Mesenchymal stem cell (in vitro differentiated cells and primary cell): Measurements from ENCODE around the gene DAP.

ENCODE experiments used
- DNase-seq: peaks from one replicate; pipeline ENCODE4 v3.0.0-alpha.2; 2013
- H2AFZ ChIP-seq: one replicate; pipeline ENCODE4 v1.6.1; 2013; ENCODE audit warnings: low read depth, mild to moderate bottlenecking, control low read depth, inconsistent platforms, low read length, moderate library complexity
- H2AK5ac ChIP-seq: 2 replicates; pipeline ENCODE4 v1.6.1; 2013; ENCODE audit warnings: low read length, moderate library complexity, mild to moderate bottlenecking, inconsistent platforms; ENCODE audit not compliant: severe bottlenecking
- H2BK120ac ChIP-seq: one replicate; pipeline ENCODE4 v1.6.1; 2013; ENCODE audit warnings: low read depth, mild to moderate bottlenecking, inconsistent platforms, low read length, moderate library complexity
- H2BK12ac ChIP-seq, 2 experiments: one replicate each; pipeline ENCODE4 v1.6.1; 2013; ENCODE audit warnings: inconsistent platforms in 2 of 2, low read length in 2 of 2, mild to moderate bottlenecking in 2 of 2, moderate library complexity in 2 of 2, control low read depth in 1 of 2
- H2BK15ac ChIP-seq: one replicate; pipeline ENCODE4 v1.6.1; 2013; ENCODE audit warnings: mild to moderate bottlenecking, low read depth, inconsistent platforms; ENCODE audit not compliant: poor library complexity, severe bottlenecking
- H2BK5ac ChIP-seq: 2 replicates; pipeline ENCODE4 v1.6.1; 2013; ENCODE audit warnings: low read depth, mild to moderate bottlenecking, low read length, control low read depth, inconsistent platforms; ENCODE audit not compliant: poor library complexity, severe bottlenecking
- H3K14ac ChIP-seq, 2 experiments: one replicate each; pipeline ENCODE4 v1.6.1; 2013; ENCODE audit warnings: inconsistent platforms in 2 of 2, low read length in 2 of 2, control low read depth in 1 of 2, mild to moderate bottlenecking in 1 of 2, moderate library complexity in 1 of 2
- H3K18ac ChIP-seq, 2 experiments: one replicate each; pipeline ENCODE4 v1.6.1; 2013; ENCODE audit warnings: inconsistent platforms in 2 of 2, low read length in 2 of 2, control low read depth in 1 of 2, low read depth in 1 of 2, mild to moderate bottlenecking in 1 of 2
- H3K23ac ChIP-seq, 2 experiments: one replicate each; pipeline ENCODE4 v1.6.1; 2013; ENCODE audit warnings: inconsistent platforms in 2 of 2, low read length in 2 of 2, mild to moderate bottlenecking in 2 of 2, moderate library complexity in 2 of 2, control low read depth in 1 of 2
- H3K27ac ChIP-seq: 2 replicates; pipeline ENCODE4 v1.5.1; 2013; ENCODE audit warnings: mild to moderate bottlenecking, moderate library complexity, low read length, control low read depth, inconsistent platforms; ENCODE audit not compliant: poor library complexity, severe bottlenecking
- H3K27me3 ChIP-seq, 2 experiments: 2 replicates each; pipeline versions ENCODE4 v1.6.1 to v1.7.0; 2013; ENCODE audit warnings: low read length in 2 of 2, mild to moderate bottlenecking in 2 of 2, moderate library complexity in 2 of 2, control low read depth in 1 of 2, inconsistent platforms in 1 of 2; ENCODE audit not compliant: control insufficient read depth in 1 of 2, insufficient read depth in 1 of 2
- H3K36me3 ChIP-seq, 2 experiments: 2 replicates each; pipeline versions ENCODE4 v1.6.1 to v1.7.0; 2013; ENCODE audit warnings: low read length in 2 of 2, control low read depth in 1 of 2, inconsistent platforms in 1 of 2, low read depth in 1 of 2, mild to moderate bottlenecking in 1 of 2; ENCODE audit not compliant: insufficient read depth in 2 of 2, control insufficient read depth in 1 of 2
- H3K4ac ChIP-seq, 2 experiments: one replicate each; pipeline ENCODE4 v1.6.1; 2013; ENCODE audit warnings: inconsistent platforms in 2 of 2, low read length in 2 of 2, mild to moderate bottlenecking in 2 of 2, moderate library complexity in 2 of 2, control low read depth in 1 of 2, low read depth in 1 of 2
- H3K4me1 ChIP-seq: 2 replicates; pipeline ENCODE4 v1.6.1; 2013; ENCODE audit warnings: low read depth, low read length, control low read depth; ENCODE audit not compliant: control insufficient read depth, insufficient read depth
- H3K4me2 ChIP-seq: 2 replicates; pipeline ENCODE4 v1.6.1; 2013; ENCODE audit warnings: low read length, mild to moderate bottlenecking, inconsistent platforms; ENCODE audit not compliant: poor library complexity, severe bottlenecking
- H3K4me3 ChIP-seq, 2 experiments: 2 replicates each; pipeline versions ENCODE4 v1.5.1 to v1.7.0; 2013; ENCODE audit warnings: low read length in 2 of 2, mild to moderate bottlenecking in 2 of 2, control low read depth in 1 of 2, low read depth in 1 of 2; ENCODE audit not compliant: insufficient read depth in 1 of 2
- H3K79me1 ChIP-seq: replicated peaks from 2 replicates; pipeline ENCODE4 v1.6.1; 2013; ENCODE audit warnings: mild to moderate bottlenecking, control low read depth, low read length, inconsistent platforms; ENCODE audit not compliant: poor library complexity, severe bottlenecking
- H3K9ac ChIP-seq: 2 replicates; pipeline ENCODE4 v1.7.0; 2013; ENCODE audit warnings: mild to moderate bottlenecking, low read length, moderate library complexity
- H3K9me3 ChIP-seq: 2 replicates; pipeline ENCODE4 v1.7.0; 2013; ENCODE audit warnings: mild to moderate bottlenecking, low read length; ENCODE audit not compliant: control insufficient read depth
- H4K8ac ChIP-seq: one replicate; pipeline ENCODE4 v1.6.1; 2013; ENCODE audit warnings: inconsistent platforms, mild to moderate bottlenecking, low read length, moderate library complexity
- H4K91ac ChIP-seq: one replicate; pipeline ENCODE4 v1.6.1; 2013; ENCODE audit warnings: mild to moderate bottlenecking, low read length, inconsistent platforms
- WGBS: methylation state at CpG from one replicate; pipeline ENCODE4 v1.1.7; 2013; ENCODE audit warnings: mixed read lengths; 5-methylcytosine and 5-hydroxymethylcytosine counted together

Gene DAP

DNA sequence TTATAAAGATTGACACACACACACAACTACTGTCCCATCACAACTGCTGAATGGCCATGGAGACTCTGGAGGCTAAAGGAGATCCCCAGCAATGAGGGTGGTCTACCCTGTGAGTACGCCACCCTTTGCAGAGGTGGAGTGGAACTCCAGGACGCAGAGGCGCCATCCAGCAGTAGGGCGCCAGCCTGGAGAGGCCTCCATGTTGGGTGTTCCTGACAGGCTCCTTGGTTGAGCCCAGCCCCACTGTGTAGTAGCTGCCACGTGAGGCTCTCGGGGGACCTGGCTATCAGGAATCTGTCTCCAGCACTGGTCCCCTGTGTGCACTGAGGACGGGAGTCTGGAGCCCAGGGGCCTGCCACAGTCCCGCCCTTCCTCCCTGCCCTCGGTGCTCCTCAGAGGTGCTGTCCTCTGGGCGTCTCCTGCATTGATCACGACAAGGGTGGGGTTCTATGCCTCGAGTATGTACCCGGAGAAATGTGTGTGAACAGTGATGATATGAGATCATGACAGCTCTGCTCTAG is 72.3 kb downstream of the DAP start:
- no peak overlapping the region for H3K4me2 ChIP-seq
- H3K79me1 ChIP-seq = peaks cover 17% of the 10 kb centered on the region
- H3K4ac ChIP-seq = no peak overlapping the region
- no peak overlapping the region for H4K91ac ChIP-seq
- H2BK5ac ChIP-seq = peak overlapping the region; percentile 20
- no peak overlapping the region for H2BK120ac ChIP-seq
- H3K4me1 ChIP-seq = peaks cover 21% of the 10 kb centered on the region
- peak overlapping the region; percentile 99 for H3K27ac ChIP-seq
- H3K18ac ChIP-seq = no peak overlapping the region
- no peak overlapping the region for H3K14ac ChIP-seq
- no peak overlapping the region for H3K9ac ChIP-seq
- H3K27me3 ChIP-seq = no peaks in the 10 kb centered on the region
- no peak overlapping the region for H2BK15ac ChIP-seq
- H4K8ac ChIP-seq = no peak overlapping the region
- 96% methylated on average over 13 of the region's 13 CpGs for WGBS
- peaks cover 14 to 20% of the 10 kb centered on the region in 2 experiments for H3K36me3 ChIP-seq
- H3K9me3 ChIP-seq = peaks cover 5% of the 10 kb centered on the region
- no peak overlapping the region for H3K4me3 ChIP-seq
- DNase-seq = no peak
- H3K23ac ChIP-seq = no peak overlapping the region
- no peak overlapping the region for H2AFZ ChIP-seq
- H2BK12ac ChIP-seq = no peak overlapping the region
- H2AK5ac ChIP-seq = peak overlapping the region; percentile 74

DNA sequence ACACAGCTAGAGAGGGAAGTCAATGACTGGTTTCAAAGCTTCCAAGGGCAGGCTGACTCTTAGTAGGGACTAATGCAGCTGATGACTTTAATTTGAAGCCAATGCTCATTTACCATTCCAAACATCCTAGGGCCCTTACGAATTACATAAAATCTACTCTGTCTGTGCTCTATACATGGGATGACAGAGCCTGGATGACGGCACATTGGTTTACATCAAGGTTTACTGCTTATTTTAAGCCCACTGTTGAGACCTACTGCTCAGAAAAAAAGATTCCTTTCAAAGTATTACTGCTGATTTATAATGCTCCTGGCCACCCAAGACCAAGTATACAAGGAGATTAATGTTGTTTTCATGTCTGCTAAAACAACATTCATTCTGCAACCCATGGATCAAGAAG is 74.1 kb downstream of the DAP start:
- Histone ChIP-seq H4K91ac (no peak overlapping the region), H3K14ac (no peak overlapping the region), H3K27ac (no peak overlapping the region), H2AK5ac (no peak overlapping the region), H3K4ac (no peak overlapping the region), H3K9ac (no peak overlapping the region), H2AFZ (no peak overlapping the region), H2BK120ac (no peak overlapping the region), H4K8ac (no peak overlapping the region), H3K9me3 (peaks cover 5% of the 10 kb centered on the region), H3K18ac (no peak overlapping the region), H2BK15ac (no peak overlapping the region), H3K4me3 (no peak overlapping the region), H2BK12ac (no peak overlapping the region), H3K4me2 (no peak overlapping the region), H2BK5ac (no peak overlapping the region), H3K23ac (no peak overlapping the region), H3K36me3 (peaks cover 30 to 38% of the 10 kb centered on the region in 2 experiments), H3K79me1 (peaks cover 28% of the 10 kb centered on the region), H3K27me3 (no peaks in the 10 kb centered on the region), H3K4me1 (peaks cover 15% of the 10 kb centered on the region)
- no peak for DNase-seq
- WGBS = 100% methylated on average over 2 of the region's 2 CpGs

DNA sequence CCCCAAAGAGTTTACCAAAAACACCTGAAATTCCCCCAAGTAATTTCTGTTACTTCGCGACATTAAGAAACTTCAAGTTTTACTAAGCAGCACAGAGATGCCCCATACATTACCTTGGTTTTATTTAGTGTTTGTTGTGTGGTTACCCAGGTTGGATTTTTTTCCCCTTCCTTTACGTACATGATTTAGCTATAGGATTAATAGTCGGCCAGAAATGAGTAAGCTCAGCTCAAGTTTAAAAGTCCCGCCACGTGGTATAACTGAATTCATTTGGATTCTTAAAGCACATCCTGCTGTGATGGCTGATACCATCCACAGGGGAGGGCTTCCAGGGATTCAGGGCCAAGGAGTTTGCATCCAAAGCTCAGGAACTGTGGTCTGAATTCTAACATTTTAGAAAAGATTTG is 75.9 kb downstream of the DAP start:
- Histone ChIP-seq H2BK15ac (no peak overlapping the region), H3K9me3 (peaks cover 5% of the 10 kb centered on the region), H3K18ac (no peak overlapping the region), H3K4me2 (no peak overlapping the region), H3K4me1 (peaks cover 15% of the 10 kb centered on the region), H2AK5ac (no peak overlapping the region), H3K9ac (no peak overlapping the region), H3K36me3 (peaks cover 45 to 54% of the 10 kb centered on the region in 2 experiments), H3K4me3 (no peak overlapping the region), H2BK5ac (no peak overlapping the region), H3K27ac (no peak overlapping the region), H3K27me3 (no peaks in the 10 kb centered on the region), H3K79me1 (peaks cover 42% of the 10 kb centered on the region), H3K4ac (no peak overlapping the region), H3K14ac (no peak overlapping the region), H3K23ac (no peak overlapping the region), H4K8ac (no peak overlapping the region), H2BK120ac (no peak overlapping the region), H2AFZ (no peak overlapping the region), H4K91ac (no peak overlapping the region), H2BK12ac (no peak overlapping the region)
- 85% methylated on average over 6 of the region's 6 CpGs for WGBS
- no peak for DNase-seq

DNA sequence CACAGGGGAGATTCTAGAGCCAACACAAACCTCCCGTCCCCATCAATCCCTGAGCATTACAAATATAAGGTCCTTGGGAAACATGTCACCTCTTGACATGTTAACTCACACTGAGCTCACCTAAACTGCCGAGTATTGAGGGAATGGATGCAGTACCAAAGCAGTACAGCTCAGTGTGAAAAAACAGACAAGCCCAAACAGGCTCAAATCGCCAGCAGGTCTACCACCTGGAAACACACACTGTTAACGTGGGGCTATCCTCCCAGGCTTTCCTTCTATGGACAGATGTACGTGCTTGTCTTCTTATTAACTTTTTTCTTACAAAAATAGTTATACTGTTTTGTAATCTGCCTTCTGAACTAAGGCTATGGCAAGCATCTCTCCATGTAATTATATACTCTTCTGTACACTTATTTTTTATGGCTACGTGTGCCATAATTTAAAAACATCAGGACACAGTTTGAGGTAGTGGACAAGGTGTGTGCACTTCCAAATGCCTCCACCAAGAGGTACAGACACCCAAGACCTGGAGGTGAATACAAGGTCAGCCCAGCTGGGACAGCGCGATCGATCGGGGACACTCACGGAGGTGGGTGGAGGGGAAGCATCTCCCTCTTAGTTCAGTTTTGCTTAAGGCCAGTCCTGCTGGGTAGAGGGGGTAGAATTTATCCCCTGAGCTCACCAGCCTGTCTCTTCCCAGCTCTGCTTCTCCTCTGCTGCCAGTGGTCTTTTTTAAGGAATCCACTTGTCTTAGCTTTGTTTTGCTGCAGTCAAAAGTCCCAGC is 76.5 kb downstream of the DAP start:
- no peak for DNase-seq
- no peak overlapping the region for H3K4ac ChIP-seq
- 97% methylated on average over 8 of the region's 11 CpGs for WGBS
- no peak overlapping the region for H4K8ac ChIP-seq
- no peak overlapping the region for H3K23ac ChIP-seq
- H2AFZ ChIP-seq = no peak overlapping the region
- no peak overlapping the region for H3K9ac ChIP-seq
- H3K18ac ChIP-seq = no peak overlapping the region
- no peak overlapping the region for H3K14ac ChIP-seq
- peaks cover 51 to 60% of the 10 kb centered on the region in 2 experiments for H3K36me3 ChIP-seq
- no peak overlapping the region for H4K91ac ChIP-seq
- H2BK5ac ChIP-seq = no peak overlapping the region
- H2AK5ac ChIP-seq = peak overlapping the region; percentile 13
- peaks cover 13% of the 10 kb centered on the region for H3K4me1 ChIP-seq
- H3K4me3 ChIP-seq = no peak overlapping the region
- peaks cover 48% of the 10 kb centered on the region for H3K79me1 ChIP-seq
- no peaks in the 10 kb centered on the region for H3K27me3 ChIP-seq
- H3K4me2 ChIP-seq = no peak overlapping the region
- no peak overlapping the region for H2BK12ac ChIP-seq
- no peak overlapping the region for H3K27ac ChIP-seq
- no peak overlapping the region for H2BK120ac ChIP-seq
- peaks cover 5% of the 10 kb centered on the region for H3K9me3 ChIP-seq
- H2BK15ac ChIP-seq = no peak overlapping the region
